Measurements from ENCODE around the gene CCNJL.

DNA sequence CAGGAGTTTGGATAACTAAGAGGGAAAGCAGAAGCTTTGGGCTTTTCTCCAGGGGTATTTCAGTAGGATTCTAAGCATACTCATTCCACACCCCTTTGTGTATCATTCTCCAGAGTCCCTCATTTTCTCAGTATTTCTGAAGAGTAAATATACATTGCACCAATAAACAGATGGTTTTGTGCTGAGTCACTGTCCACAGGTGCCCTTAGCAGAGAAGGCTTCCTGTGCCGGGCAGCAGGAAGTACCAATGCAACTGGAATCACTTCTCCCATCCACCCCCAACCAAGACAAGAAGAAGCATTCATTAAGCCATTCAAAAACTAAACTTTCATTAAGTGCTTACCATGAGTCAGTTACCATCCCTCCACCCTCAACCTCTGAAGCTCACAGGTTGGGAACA lies 3.6 kb upstream of the CCNJL start:
- TF ChIP-seq, protein P1, sequence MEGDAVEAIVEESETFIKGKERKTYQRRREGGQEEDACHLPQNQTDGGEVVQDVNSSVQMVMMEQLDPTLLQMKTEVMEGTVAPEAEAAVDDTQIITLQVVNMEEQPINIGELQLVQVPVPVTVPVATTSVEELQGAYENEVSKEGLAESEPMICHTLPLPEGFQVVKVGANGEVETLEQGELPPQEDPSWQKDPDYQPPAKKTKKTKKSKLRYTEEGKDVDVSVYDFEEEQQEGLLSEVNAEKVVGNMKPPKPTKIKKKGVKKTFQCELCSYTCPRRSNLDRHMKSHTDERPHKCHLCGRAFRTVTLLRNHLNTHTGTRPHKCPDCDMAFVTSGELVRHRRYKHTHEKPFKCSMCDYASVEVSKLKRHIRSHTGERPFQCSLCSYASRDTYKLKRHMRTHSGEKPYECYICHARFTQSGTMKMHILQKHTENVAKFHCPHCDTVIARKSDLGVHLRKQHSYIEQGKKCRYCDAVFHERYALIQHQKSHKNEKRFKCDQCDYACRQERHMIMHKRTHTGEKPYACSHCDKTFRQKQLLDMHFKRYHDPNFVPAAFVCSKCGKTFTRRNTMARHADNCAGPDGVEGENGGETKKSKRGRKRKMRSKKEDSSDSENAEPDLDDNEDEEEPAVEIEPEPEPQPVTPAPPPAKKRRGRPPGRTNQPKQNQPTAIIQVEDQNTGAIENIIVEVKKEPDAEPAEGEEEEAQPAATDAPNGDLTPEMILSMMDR (conservative IDR thresholded peaks at IDR 0.05; ENCODE audit: low read depth, low read length): no peak
- TF ChIP-seq EZH2 (IDR thresholded peaks at IDR 0.05; ENCODE audit: borderline replicate concordance, low read depth, low read length, poor library complexity, severe bottlenecking): no peak
